GM21360 (cell line): ENCODE data around the gene PTPRR.

Experiments
- ATAC-seq: cut with Tn5 transposase; IDR thresholded peaks from one replicate; pipeline ENCODE4 v1.9.1; 2021; ENCODE audit warnings: mild to moderate bottlenecking, moderate library complexity; ENCODE audit not compliant: unreplicated experiment

The PTPRR gene, protein sequence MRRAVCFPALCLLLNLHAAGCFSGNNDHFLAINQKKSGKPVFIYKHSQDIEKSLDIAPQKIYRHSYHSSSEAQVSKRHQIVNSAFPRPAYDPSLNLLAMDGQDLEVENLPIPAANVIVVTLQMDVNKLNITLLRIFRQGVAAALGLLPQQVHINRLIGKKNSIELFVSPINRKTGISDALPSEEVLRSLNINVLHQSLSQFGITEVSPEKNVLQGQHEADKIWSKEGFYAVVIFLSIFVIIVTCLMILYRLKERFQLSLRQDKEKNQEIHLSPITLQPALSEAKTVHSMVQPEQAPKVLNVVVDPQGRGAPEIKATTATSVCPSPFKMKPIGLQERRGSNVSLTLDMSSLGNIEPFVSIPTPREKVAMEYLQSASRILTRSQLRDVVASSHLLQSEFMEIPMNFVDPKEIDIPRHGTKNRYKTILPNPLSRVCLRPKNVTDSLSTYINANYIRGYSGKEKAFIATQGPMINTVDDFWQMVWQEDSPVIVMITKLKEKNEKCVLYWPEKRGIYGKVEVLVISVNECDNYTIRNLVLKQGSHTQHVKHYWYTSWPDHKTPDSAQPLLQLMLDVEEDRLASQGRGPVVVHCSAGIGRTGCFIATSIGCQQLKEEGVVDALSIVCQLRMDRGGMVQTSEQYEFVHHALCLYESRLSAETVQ

GRCh38 chr12:70920251-70920851, at the start of gene PTPRR:
PTPRR (minus strand) TSS chr12:70920738; CDS start chr12:70920390, 348 bp downstream.
- no peak for ATAC-seq

GRCh38 chr12:70966996-70967790, 46.7 kb upstream of the PTPRR start:
- no peak for ATAC-seq

DNA sequence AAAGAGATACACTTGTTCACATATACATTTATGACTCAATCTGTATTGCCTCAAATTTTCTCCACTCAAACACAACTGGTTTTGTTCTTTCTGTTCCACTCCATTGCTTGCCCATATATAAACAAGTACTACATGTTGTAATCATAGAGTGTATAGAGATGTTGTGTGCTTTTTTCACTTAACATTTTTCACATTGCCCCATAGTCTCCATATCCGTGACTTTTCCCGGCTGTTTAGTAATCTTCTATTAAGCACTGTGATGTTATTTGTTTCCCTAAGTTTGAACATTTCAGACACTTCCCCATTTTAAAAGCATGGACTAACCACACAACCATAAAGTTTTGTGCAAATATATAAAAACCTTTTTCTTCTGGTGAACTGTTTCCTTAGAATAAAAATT, 45.5 kb upstream of the PTPRR start:
- no peak for ATAC-seq

DNA sequence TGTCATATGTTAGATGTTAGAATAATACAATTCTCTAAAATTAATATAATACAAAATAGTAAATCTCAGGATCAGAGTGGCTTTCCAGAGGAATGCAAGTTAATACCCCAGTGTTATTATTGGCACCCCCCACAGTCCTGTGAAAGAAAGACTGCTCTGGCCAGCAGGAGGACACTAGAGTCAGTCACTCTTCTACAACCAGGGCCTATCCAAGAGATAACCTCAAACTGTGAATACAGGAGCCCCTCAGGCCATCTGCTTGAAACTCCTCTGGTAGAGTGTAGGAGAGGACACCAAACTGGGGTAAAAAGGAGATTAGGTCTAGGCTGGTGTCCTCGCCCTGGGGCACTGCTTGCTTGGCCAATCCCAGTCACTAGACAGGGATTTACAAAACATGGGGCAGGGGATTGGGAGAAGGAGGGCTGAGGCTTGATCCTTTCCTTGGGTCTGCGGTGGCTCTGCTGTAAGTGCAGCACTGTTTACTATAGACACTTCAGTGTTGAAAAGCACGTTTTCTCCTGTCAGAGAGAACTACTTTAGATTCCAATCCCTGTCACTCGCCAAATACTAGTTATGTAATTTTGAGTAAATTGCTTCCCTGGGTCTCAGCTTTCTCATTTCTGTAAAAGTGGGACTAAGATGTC, 44.5 kb upstream of the PTPRR start:
- ATAC-seq: no peak

DNA sequence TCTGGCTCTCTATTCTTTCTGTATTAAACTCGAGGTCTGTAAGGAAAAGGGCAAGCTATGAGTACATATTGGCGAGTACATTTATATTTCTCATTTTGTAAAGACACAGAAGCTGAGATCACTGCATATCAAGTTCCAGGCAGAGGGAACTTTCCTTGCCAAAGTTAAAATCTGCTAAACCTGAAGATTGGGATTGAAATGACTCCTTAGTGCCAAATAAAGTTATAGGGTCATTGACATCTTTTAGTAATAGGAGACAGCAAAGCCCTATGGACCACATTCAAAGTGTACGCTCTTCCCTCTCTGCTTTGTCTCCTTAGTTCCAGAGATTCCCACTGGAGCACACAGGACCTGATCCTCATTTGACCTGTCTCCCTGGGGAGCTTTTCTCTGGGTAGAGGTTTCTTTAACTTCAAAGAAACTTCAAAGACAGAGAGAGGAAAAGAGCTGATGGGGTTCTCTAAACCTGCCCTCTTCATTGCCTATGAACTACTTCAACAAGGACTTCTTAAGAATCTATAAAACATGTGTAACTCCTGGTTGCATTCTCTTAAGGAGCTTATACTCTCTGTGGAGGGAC, 42.6 kb upstream of the PTPRR start:
- ATAC-seq: no peak

GRCh38 chr12:70962226-70962794, 41.8 kb upstream of the PTPRR start:
- ATAC-seq: peak; percentile 85

- ATAC-seq: no peak
Measured at GRCh38 chr12:70960484-70960883, 39.9 kb upstream of the PTPRR start.

- ATAC-seq: no peak
Measured at GRCh38 chr12:70955415-70955814, 34.9 kb upstream of the PTPRR start.

DNA sequence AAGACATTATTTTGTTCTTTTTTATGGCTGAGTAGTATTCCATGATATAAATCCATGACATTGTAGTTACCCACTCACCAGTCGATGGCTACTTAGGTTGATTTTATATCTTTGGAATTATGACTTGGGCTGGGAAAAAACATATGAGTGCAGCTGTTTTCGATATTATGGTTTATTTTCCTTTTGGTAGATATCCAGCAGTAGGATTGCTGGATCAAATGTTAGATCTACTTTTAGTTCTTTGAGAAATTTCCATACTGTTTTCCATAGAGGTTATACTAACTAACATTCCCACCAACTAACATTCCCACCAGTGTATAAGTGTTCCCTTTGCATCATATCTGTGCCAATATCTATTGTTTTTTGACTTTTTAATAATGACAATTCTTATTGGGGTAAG, 29.9 kb upstream of the PTPRR start:
- no peak for ATAC-seq

- ATAC-seq: no peak
Measured at GRCh38 chr12:70948976-70949336, 28.4 kb upstream of the PTPRR start.

DNA sequence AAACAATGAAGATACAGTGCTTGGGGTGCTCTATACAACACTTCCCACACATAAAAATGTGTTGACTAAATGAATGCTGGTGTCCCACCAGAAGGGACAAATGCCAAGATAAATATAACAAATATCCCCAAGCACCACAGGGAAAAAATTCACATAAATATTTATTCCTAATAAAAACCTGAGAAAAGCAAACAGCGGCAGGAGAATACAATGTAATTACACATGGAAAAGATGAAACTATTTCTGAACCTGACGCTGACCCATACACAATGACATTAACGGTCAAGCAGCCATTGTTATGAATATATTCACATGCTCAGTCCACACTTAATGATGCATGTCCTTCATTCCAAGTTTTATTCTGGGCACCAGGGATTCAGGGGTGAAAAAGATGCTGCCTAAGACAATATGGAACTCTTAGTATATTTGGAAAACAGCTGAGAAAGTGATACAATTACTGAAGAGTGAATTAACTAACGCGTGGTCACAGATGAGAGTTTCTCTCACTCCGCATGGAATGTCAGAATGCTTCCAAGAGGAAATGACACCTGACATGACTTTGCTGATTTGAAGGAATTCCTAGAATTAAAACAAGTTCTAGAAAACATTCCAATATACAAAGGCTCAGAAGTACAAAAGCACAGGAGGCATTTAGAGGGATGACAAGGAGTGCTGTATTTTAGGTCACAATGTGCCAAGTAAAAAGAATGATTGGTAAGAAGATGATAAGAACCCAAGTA, 27.9 kb upstream of the PTPRR start:
- ATAC-seq: no peak

- ATAC-seq: no peak
Measured at GRCh38 chr12:70936203-70936813, 15.8 kb upstream of the PTPRR start.

DNA sequence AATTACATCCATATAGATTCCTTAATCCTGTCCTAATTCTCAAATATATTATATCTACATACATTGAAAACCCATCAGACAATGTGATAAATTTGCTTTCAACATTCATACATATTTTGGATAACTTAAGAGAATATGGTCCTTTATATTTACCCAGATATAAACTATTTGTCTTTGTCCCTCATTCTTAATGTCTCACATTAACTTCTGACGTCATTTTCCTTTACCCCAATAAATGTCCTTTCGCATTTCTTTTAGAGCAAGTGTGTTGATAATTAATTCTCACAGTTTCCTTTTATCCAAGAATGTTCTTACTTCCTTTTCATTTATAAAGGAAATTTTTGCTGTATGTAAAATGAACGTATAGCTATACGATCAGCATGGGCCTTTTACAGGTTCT, 12.6 kb upstream of the PTPRR start:
- ATAC-seq: no peak

GRCh38 chr12:70929029-70929428, 8.5 kb upstream of the PTPRR start:
- ATAC-seq: no peak

- no peak for ATAC-seq
Measured at GRCh38 chr12:70928071-70928470, 7.5 kb upstream of the PTPRR start.

- ATAC-seq: no peak
Measured at GRCh38 chr12:70927356-70927755, 6.8 kb upstream of the PTPRR start.

- ATAC-seq: no peak
Measured at GRCh38 chr12:70925539-70925938, 5.0 kb upstream of the PTPRR start.

GRCh38 chr12:70920891-70921290, 353 bp upstream of the PTPRR start:
- ATAC-seq: no peak

- ATAC-seq: no peak
Measured at GRCh38 chr12:70919597-70920035, 922 bp downstream of the PTPRR start.
